CD14-positive monocyte (primary cell): ENCODE data around the gene VCL. TPM values are rescaled to one million over a fixed set of nuclear protein-coding genes. Genes with fewer than 3 reads are reported as not detected.

ENCODE experiments used
- DNase-seq, 3 donors: peaks; one replicate each; pipeline ENCODE4 v3.0.0-alpha.2; 2011 to 2022
- H2AFZ ChIP-seq: 2 replicates; pipeline ENCODE4 v1.6.0; 2012; ENCODE audit warnings: mild to moderate bottlenecking, low read depth, low read length, inconsistent platforms; ENCODE audit not compliant: insufficient read depth, poor library complexity, severe bottlenecking
- H3K27ac ChIP-seq, 2 donors: 1 replicate in 1 of 2; 2 replicates in 1 of 2; pipeline ENCODE4 v1.5.1; 2012 to 2013; ENCODE audit warnings: low read length in 2 of 2, control low read depth in 1 of 2, inconsistent platforms in 1 of 2, low read depth in 1 of 2, mild to moderate bottlenecking in 1 of 2
- H3K27me3 ChIP-seq, 2 donors: one replicate each; pipeline versions ENCODE4 v1.6.0 to v1.6.1; 2011 to 2013; ENCODE audit warnings: low read length in 2 of 2; ENCODE audit not compliant: control insufficient read depth in 2 of 2, insufficient read depth in 2 of 2
- H3K36me3 ChIP-seq, 2 donors: replicated peaks in 1 of 2; 1 replicate in 1 of 2; 2 replicates in 1 of 2; pipeline versions ENCODE4 v1.5.1 to v1.6.1; 2012 to 2013; ENCODE audit warnings: low read length in 2 of 2, control low read depth in 1 of 2, inconsistent platforms in 1 of 2, mild to moderate bottlenecking in 1 of 2; ENCODE audit not compliant: insufficient read depth in 2 of 2, control insufficient read depth in 1 of 2
- H3K4me1 ChIP-seq, 2 donors: 1 replicate in 1 of 2; 2 replicates in 1 of 2; pipeline versions ENCODE4 v1.5.1 to v1.6.1; 2012 to 2013; ENCODE audit warnings: low read length in 2 of 2, control low read depth in 1 of 2, inconsistent platforms in 1 of 2, mild to moderate bottlenecking in 1 of 2, moderate library complexity in 1 of 2; ENCODE audit not compliant: insufficient read depth in 2 of 2, control insufficient read depth in 1 of 2
- H3K4me2 ChIP-seq: replicated peaks from 2 replicates; pipeline ENCODE3; 2012; ENCODE audit warnings: low read length, moderate library complexity, mild to moderate bottlenecking; ENCODE audit not compliant: poor library complexity, severe bottlenecking; ENCODE audit errors: extremely low read depth
- H3K4me3 ChIP-seq, 3 experiments: fragments of 200-600 bp in 1 of 3; sonication (generic) in 1 of 3; replicated peaks in 1 of 3; 1 replicate in 2 of 3; 2 replicates in 1 of 3; pipeline ENCODE4 v1.5.1; 2011 to 2013; ENCODE audit warnings: low read length in 3 of 3, mild to moderate bottlenecking in 3 of 3, control low read depth in 2 of 3, low read depth in 2 of 3, inconsistent platforms in 1 of 3, moderate library complexity in 1 of 3
- H3K79me2 ChIP-seq: 2 replicates; pipeline ENCODE4 v1.6.0; 2012; ENCODE audit warnings: mild to moderate bottlenecking, control low read depth, inconsistent platforms, low read length, moderate library complexity; ENCODE audit not compliant: insufficient read depth
- H3K9ac ChIP-seq: 2 replicates; pipeline ENCODE4 v1.6.0; 2017; ENCODE audit warnings: low read length, mild to moderate bottlenecking; ENCODE audit not compliant: insufficient read depth, poor library complexity, severe bottlenecking
- H3K9me3 ChIP-seq, 2 donors: replicated peaks in 1 of 2; 1 replicate in 1 of 2; 2 replicates in 1 of 2; pipeline versions ENCODE4 v1.5.1 to v1.6.1; 2012 to 2013; ENCODE audit warnings: low read length in 2 of 2, control low read depth in 1 of 2; ENCODE audit not compliant: control insufficient read depth in 1 of 2, insufficient read depth in 1 of 2
- H4K20me1 ChIP-seq: 2 replicates; pipeline ENCODE4 v1.6.0; 2012; ENCODE audit warnings: mild to moderate bottlenecking, low read length, control low read depth, moderate library complexity; ENCODE audit not compliant: insufficient read depth
- H3K27ac Mint-ChIP-seq, 7 donors: one replicate each; pipeline ENCODE4 v1.8.0; 2020; ENCODE audit warnings: mild to moderate bottlenecking in 7 of 7, mixed read lengths in 7 of 7, moderate library complexity in 6 of 7, inconsistent platforms in 2 of 7
- H3K27me3 Mint-ChIP-seq, 3 donors: one replicate each; pipeline ENCODE4 v1.8.0; 2021 to 2022; ENCODE audit warnings: low read depth in 3 of 3, mild to moderate bottlenecking in 3 of 3, mixed read lengths in 3 of 3, moderate library complexity in 3 of 3, inconsistent platforms in 1 of 3
- H3K36me3 Mint-ChIP-seq, 2 donors: one replicate each; pipeline ENCODE4 v1.8.0; 2020; ENCODE audit warnings: mixed read lengths in 2 of 2, inconsistent platforms in 1 of 2, mild to moderate bottlenecking in 1 of 2
- H3K4me1 Mint-ChIP-seq: one replicate; pipeline ENCODE4 v1.8.0; 2020; ENCODE audit warnings: mild to moderate bottlenecking, mixed read lengths
- H3K4me3 Mint-ChIP-seq, 2 donors: one replicate each; pipeline ENCODE4 v1.8.0; 2020; ENCODE audit warnings: mild to moderate bottlenecking in 2 of 2, mixed read lengths in 2 of 2, moderate library complexity in 1 of 2
- H3K9me3 Mint-ChIP-seq, 7 donors: one replicate each; pipeline ENCODE4 v1.8.0; 2020 to 2022; ENCODE audit warnings: mixed read lengths in 7 of 7, mild to moderate bottlenecking in 6 of 7, moderate library complexity in 6 of 7, inconsistent platforms in 2 of 7
- WGBS: methylation state at CpG from one replicate; pipeline ENCODE4 v1.1.5; 2013; ENCODE audit warnings: missing lambda C conversion rate; ENCODE audit not compliant: insufficient coverage; 5-methylcytosine and 5-hydroxymethylcytosine counted together
- intact Hi-C, 2 donors: fragments of 100-400 bp; cut with micrococcal nuclease; formaldehyde crosslinking; loops; one replicate each; pipeline versions ENCODE4 v1.15.0 to v1.15.1; 2023
- polyA plus RNA-seq, 3 donors: library from polyadenylated mRNA; depleted of rRNA in 1 of 3; unstranded in 2 of 3; stranded (reverse) in 1 of 3; fragments of 300-500 nt in 2 of 3; fragments of >200 nt in 1 of 3; fragmentation: Illumina TruSeq in 2 of 3; gene quantifications; 1 replicate in 2 of 3; 2 replicates in 1 of 3; pipeline ENCODE4 v1.2.3, GENCODE V29; 2012 to 2021
- TF ChIP-seq, protein P1 (sequence below): fragments of 200-600 bp; IDR thresholded peaks from one replicate; pipeline ENCODE4 v1.8.0; 2022; ENCODE audit warnings: antibody characterized with exemption, mild to moderate bottlenecking

Gene VCL
- polyA plus RNA-seq, 3 donors: 39.1 to 68.4 (median 52.8) TPM

DNA sequence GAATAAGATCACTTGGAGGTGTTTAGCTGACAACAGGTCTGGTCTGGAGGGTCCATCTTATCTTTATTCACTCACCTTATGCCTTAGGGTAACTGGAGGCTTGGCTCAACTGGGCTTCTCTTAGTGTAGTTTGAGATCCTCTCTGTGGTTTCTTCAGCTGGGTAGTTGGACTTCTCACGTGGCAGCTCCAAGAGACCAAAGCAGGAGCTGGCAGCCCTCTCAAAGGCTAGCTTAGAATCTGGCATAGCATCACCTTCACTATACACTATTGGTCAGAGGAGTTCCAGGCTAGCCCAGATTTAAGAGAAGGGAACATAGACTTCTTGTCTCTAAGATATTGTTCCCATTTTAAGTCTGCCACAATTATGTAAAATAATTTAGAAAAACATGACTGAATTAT lies 169.5 kb downstream of the VCL start:
- Histone ChIP-seq H3K4me2 (no peak overlapping the region), H3K36me3 (no peaks in the 10 kb centered on the region)
- no peak overlapping the region for H3K4me3 Mint-ChIP-seq

More for the DNA sequence above, 169.5 kb downstream of the VCL start:
- Mint-ChIP-seq H3K4me1 (peaks cover 56% of the 10 kb centered on the region), H3K36me3 (no peaks in the 10 kb centered on the region), H3K27ac (peak overlapping the region; percentile 86 to 95 (median 90)), H3K9me3 (no peaks in the 10 kb centered on the region), H3K27me3 (no peaks in the 10 kb centered on the region)
- intact Hi-C loops: no loop called here
- Histone ChIP-seq H3K27ac (peak overlapping the region; percentile 73 to 93), H2AFZ (no peak overlapping the region), H3K4me1 (peaks cover 67 to 68% of the 10 kb centered on the region in 2 donors), H3K9ac (no peak overlapping the region), H3K9me3 (no peaks in the 10 kb centered on the region), H4K20me1 (no peaks in the 10 kb centered on the region), H3K79me2 (peaks cover 22% of the 10 kb centered on the region), H3K4me3 (no peak overlapping the region), H3K27me3 (no peaks in the 10 kb centered on the region)
- TF ChIP-seq, protein P1, sequence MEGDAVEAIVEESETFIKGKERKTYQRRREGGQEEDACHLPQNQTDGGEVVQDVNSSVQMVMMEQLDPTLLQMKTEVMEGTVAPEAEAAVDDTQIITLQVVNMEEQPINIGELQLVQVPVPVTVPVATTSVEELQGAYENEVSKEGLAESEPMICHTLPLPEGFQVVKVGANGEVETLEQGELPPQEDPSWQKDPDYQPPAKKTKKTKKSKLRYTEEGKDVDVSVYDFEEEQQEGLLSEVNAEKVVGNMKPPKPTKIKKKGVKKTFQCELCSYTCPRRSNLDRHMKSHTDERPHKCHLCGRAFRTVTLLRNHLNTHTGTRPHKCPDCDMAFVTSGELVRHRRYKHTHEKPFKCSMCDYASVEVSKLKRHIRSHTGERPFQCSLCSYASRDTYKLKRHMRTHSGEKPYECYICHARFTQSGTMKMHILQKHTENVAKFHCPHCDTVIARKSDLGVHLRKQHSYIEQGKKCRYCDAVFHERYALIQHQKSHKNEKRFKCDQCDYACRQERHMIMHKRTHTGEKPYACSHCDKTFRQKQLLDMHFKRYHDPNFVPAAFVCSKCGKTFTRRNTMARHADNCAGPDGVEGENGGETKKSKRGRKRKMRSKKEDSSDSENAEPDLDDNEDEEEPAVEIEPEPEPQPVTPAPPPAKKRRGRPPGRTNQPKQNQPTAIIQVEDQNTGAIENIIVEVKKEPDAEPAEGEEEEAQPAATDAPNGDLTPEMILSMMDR: no peak
- DNase-seq: peak in 2 of 3 donors; percentile 35 to 57
- WGBS: no CpG with 5 or more reads among the region's 1 CpG

Other genes starting within 250 kb of the VCL start
- 10 to 100 TPM; 15.0 to 85.0 (median 72.3) TPM for gene CHCHD1, start 216.1 kb upstream of the VCL start, polyA plus RNA-seq
- 100 to 1,000 TPM in 1 of 3 donors, 10 to 100 TPM in 1, 1 to 10 TPM in 1; 7.8 to 150 (median 19.2) TPM for gene ZSWIM8, start 212.5 kb upstream of the VCL start, polyA plus RNA-seq
- gene NDST2, start 186.5 kb upstream of the VCL start, polyA plus RNA-seq: 10 to 100 TPM; 22.7 to 59.1 (median 25.6) TPM
- gene CAMK2G, start 123.6 kb upstream of the VCL start, polyA plus RNA-seq: 10 to 100 TPM in 1 of 3 donors, 1 to 10 TPM in 2; 1.7 to 60.7 (median 3.0) TPM
- 1 to 10 TPM in 1 of 3 donors, under 1 TPM in 2; 0.16 to 1.5 (median 0.43) TPM for gene PLAU, start 87.0 kb upstream of the VCL start, polyA plus RNA-seq
- gene AP3M1, start 152.7 kb downstream of the VCL start, polyA plus RNA-seq: 10 to 100 TPM; 17.5 to 32.0 (median 23.2) TPM
- 10 to 100 TPM in 2 of 3 donors, 1 to 10 TPM in 1; 6.4 to 38.2 (median 35.7) TPM for gene ADK, start 153.1 kb downstream of the VCL start, polyA plus RNA-seq